ENCODE data around the gene CERS2. TPM values are rescaled to one million over a fixed set of nuclear protein-coding genes. Genes with fewer than 3 reads are reported as not detected.

CERS2 gene
- total and polyA plus RNA-seq, 11 donors: 51.7 to 113 (median 76.1) TPM

DNA sequence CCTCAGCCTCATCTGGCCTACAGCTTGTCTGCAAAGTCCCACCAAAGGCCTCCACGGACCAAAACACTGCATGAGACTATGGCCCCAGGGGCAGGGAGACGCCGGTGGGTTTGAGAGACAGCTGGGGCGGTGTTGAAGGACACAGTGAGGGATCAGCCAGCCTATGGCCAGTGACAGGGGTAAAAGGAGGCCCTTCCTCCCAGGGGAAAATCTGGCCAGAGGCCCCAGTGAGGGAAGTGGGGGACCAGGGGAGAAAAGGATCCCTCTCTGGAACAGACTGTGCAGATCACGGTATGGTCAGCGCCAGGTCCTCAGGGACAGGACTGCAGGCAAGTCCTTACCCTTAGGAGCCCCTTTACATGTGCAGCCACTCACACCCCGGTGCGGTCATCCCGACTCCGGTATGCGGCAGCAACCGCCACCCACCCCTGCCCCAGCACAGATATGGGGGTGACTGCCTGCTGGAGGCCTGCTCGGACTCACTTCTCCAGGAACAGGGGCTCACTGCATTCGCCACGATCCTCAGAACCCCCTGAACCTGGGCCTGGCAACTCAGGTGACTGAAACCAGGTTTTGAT is 1.3 kb downstream of the CERS2 start:
- peak in 2 of 4 donors; percentile 2 to 5 for ATAC-seq
- Histone ChIP-seq H3K36me3 (peaks cover 0 to 9% (median 6%) of the 10 kb centered on the region in 9 donors), H3K27ac (peak overlapping the region in 11 of 12 donors; percentile 91 to 99 (median 95)), H3K4me1 (peaks cover 0 to 78% (median 47%) of the 10 kb centered on the region in 12 donors), H3K27me3 (no peaks in the 10 kb centered on the region), H3K4me3 (peak overlapping the region; percentile 75 to 99 (median 92)), H3K9me3 (no peaks in the 10 kb centered on the region)
- intact Hi-C loops (cut with DNase I): loop anchor here in 3 of 10 donors (5.0 kb wide), 2 partner anchors 46 to 96 kb away; partner anchors contain the start of genes SETDB1 (in 3 of the 3) and ARNT (in 1 of the 3)
- peak in 3 of 5 donors; percentile 25 to 41 (median 40) for DNase-seq
- WGBS, 4 donors: 9 to 12% (median 10%) methylated on average over 10 to 15 of the region's 15 CpGs
- no peak for TF ChIP-seq POLR2A (IDR thresholded peaks at IDR 0.05)
- TF ChIP-seq, protein P1, sequence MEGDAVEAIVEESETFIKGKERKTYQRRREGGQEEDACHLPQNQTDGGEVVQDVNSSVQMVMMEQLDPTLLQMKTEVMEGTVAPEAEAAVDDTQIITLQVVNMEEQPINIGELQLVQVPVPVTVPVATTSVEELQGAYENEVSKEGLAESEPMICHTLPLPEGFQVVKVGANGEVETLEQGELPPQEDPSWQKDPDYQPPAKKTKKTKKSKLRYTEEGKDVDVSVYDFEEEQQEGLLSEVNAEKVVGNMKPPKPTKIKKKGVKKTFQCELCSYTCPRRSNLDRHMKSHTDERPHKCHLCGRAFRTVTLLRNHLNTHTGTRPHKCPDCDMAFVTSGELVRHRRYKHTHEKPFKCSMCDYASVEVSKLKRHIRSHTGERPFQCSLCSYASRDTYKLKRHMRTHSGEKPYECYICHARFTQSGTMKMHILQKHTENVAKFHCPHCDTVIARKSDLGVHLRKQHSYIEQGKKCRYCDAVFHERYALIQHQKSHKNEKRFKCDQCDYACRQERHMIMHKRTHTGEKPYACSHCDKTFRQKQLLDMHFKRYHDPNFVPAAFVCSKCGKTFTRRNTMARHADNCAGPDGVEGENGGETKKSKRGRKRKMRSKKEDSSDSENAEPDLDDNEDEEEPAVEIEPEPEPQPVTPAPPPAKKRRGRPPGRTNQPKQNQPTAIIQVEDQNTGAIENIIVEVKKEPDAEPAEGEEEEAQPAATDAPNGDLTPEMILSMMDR (IDR thresholded peaks at IDR 0.05): no peak

DNA sequence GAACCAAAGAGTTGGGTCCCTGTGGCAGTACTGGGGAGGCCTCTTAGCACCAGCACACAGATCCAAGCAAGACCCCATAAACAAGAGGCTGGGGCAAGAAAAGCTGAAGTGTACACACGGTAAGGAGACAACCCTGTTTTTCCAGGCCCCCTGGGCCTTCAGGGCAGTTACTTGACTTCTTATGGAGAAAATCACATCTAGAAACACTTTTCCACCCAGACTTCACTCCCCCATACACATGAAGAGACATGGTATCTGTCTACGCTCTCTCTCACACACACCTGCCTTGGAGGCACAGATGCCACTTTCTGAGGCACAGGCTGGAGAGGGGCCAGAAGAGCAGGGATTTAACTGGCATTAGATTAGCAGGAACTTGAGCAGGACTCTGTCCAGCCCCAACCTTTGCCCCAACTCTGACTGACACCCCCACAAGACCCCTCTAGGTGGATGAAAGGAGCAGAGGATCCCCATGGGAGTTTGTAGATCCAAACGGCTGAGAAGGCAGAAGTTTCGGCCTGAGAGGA is 2.2 kb downstream of the CERS2 start:
- H3K9me3 ChIP-seq: no peaks in the 10 kb centered on the region
- H3K27ac ChIP-seq: peak overlapping the region in 11 of 12 donors; percentile 70 to 99 (median 95)
- ATAC-seq (no peak), DNase-seq (no peak)
- intact Hi-C loops (cut with DNase I): loop anchor here in 3 of 10 donors (5.0 kb wide), 2 partner anchors 45 to 95 kb away; partner anchors contain the start of genes SETDB1 (in 3 of the 3) and ARNT (in 1 of the 3)
- no peaks in the 10 kb centered on the region for H3K27me3 ChIP-seq
- H3K4me3 ChIP-seq: peak overlapping the region in 9 of 12 donors; percentile 75 to 99 (median 90)
- peaks cover 0 to 70% (median 47%) of the 10 kb centered on the region in 12 donors for H3K4me1 ChIP-seq
- 42 to 53% (median 50%) methylated on average over 4 of the region's 4 CpGs for WGBS, 4 donors
- TF ChIP-seq, protein P1 (IDR thresholded peaks at IDR 0.05): no peak
- TF ChIP-seq POLR2A (IDR thresholded peaks at IDR 0.05): no peak
- H3K36me3 ChIP-seq: peaks cover 0 to 18% (median 14%) of the 10 kb centered on the region in 9 donors

DNA sequence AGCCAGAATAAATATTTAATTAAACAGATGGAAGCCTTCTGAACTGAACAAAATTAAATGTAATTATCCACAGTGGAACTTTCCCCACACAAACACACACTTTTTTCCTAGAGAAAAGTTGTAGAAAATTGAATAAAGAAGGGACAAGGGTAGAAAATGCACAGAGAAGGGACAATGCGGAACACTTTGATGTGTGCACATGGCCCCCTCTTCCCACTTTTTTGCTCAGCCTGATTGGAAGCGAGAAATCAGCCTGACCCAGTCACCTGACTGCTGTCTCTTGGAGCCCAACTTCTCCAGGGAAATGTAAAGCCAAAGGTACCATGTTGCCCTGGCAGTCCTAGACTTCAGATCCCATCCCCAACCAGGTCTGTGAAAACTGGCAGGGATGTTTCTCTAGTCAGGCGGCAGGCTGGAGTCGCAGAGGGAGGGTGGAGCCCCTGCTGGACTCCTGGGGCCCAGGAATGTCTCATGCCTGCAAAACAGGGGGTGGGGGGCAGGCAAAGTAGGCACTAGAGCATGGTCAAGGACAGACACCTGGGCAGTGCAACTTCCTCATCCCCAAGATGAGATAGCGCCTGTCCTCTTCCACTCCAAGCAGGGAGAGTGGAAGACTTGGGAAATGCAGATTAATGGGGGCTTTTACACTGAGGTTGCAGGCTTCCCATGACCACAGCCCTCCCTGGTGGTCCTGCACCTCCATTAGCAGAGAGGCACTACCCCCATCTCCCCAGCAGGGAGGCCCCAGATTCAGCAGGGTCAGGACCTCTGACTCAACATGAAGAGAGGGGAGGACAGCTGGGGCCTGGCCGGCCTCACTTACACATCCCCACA is 2.8 kb downstream of the CERS2 start:
- peak in 1 of 4 donors; percentile 8 for ATAC-seq
- Histone ChIP-seq H3K9me3 (no peaks in the 10 kb centered on the region), H3K36me3 (peaks cover 0 to 24% (median 21%) of the 10 kb centered on the region in 9 donors), H3K4me3 (peak overlapping the region in 9 of 12 donors; percentile 3 to 97 (median 15)), H3K27me3 (no peaks in the 10 kb centered on the region), H3K4me1 (peaks cover 0 to 63% (median 46%) of the 10 kb centered on the region in 12 donors), H3K27ac (peak overlapping the region in 11 of 12 donors; percentile 70 to 99 (median 95))
- TF ChIP-seq POLR2A (IDR thresholded peaks at IDR 0.05): no peak
- TF ChIP-seq, protein P1 (IDR thresholded peaks at IDR 0.05): no peak
- intact Hi-C loops (cut with DNase I): loop anchor here in 3 of 10 donors (5.0 kb wide), 2 partner anchors 44 to 94 kb away; partner anchors contain the start of genes SETDB1 (in 3 of the 3) and ARNT (in 1 of the 3)
- WGBS, 4 donors: 54 to 66% (median 63%) methylated on average over 6 of the region's 6 CpGs
- peak in 2 of 5 donors; percentile 25 to 28 for DNase-seq

Measured in heart left ventricle (tissue), 16 donors.